Astrocyte (in vitro differentiated cells and primary cell): ENCODE data around the gene STK24. TPM values are rescaled to one million over a fixed set of nuclear protein-coding genes. Genes with fewer than 3 reads are reported as not detected.

ENCODE experiments used
- DNase-seq: peaks from one replicate; pipeline ENCODE4 v3.0.0-alpha.2; 2010; ENCODE audit warnings: low read depth
- FAIRE-seq: peaks from 2 replicates; lab custom pipeline; 2011; peaks lifted over from hg19 to GRCh38; lab: Jason Lieb, UNC
- H2AFZ ChIP-seq: 2 replicates; pipeline ENCODE4 v1.6.0; 2012; ENCODE audit warnings: low read depth, low read length, inconsistent platforms
- H3K27ac ChIP-seq: 2 replicates; pipeline ENCODE4 v1.5.1; 2011; ENCODE audit warnings: low read depth, low read length, inconsistent platforms
- H3K27me3 ChIP-seq: 2 replicates; pipeline ENCODE4 v1.6.0; 2011; ENCODE audit warnings: low read length, inconsistent platforms; ENCODE audit not compliant: insufficient read depth
- H3K36me3 ChIP-seq: 2 replicates; pipeline ENCODE4 v1.5.1; 2011; ENCODE audit warnings: low read length, inconsistent platforms; ENCODE audit not compliant: insufficient read depth
- H3K4me1 ChIP-seq: 2 replicates; pipeline ENCODE4 v1.5.1; 2011; ENCODE audit warnings: low read length, inconsistent platforms; ENCODE audit not compliant: insufficient read depth
- H3K4me2 ChIP-seq: 2 replicates; pipeline ENCODE4 v1.6.0; 2012; ENCODE audit warnings: low read length, inconsistent platforms
- H3K4me3 ChIP-seq: 2 replicates; pipeline ENCODE4 v1.5.1; 2011; ENCODE audit warnings: low read depth, mild to moderate bottlenecking, low read length, inconsistent platforms; ENCODE audit not compliant: insufficient read depth
- H3K79me2 ChIP-seq: 2 replicates; pipeline ENCODE4 v1.6.0; 2012; ENCODE audit warnings: mild to moderate bottlenecking, low read length, inconsistent platforms; ENCODE audit not compliant: insufficient read depth
- H3K9ac ChIP-seq: 2 replicates; pipeline ENCODE4 v1.6.0; 2012; ENCODE audit warnings: mild to moderate bottlenecking, low read length, inconsistent platforms
- H3K9me3 ChIP-seq: 2 replicates; pipeline ENCODE4 v1.5.1; 2012; ENCODE audit warnings: low read depth, mild to moderate bottlenecking, low read length, inconsistent platforms; ENCODE audit not compliant: insufficient read depth
- H4K20me1 ChIP-seq: 2 replicates; pipeline ENCODE4 v1.6.0; 2012; ENCODE audit warnings: low read length, inconsistent platforms; ENCODE audit not compliant: insufficient read depth
- H3K27ac Mint-ChIP-seq: one replicate; pipeline ENCODE4 v1.8.0; 2021; ENCODE audit warnings: mild to moderate bottlenecking, mixed read lengths; ENCODE audit not compliant: unreplicated experiment
- H3K27me3 Mint-ChIP-seq: one replicate; pipeline ENCODE4 v1.8.0; 2021; ENCODE audit warnings: low read depth, mixed read lengths; ENCODE audit not compliant: unreplicated experiment
- H3K36me3 Mint-ChIP-seq: one replicate; pipeline ENCODE4 v1.8.0; 2021; ENCODE audit warnings: low read depth, mixed read lengths; ENCODE audit not compliant: unreplicated experiment
- H3K4me1 Mint-ChIP-seq: one replicate; pipeline ENCODE4 v1.8.0; 2021; ENCODE audit warnings: low read depth, mixed read lengths; ENCODE audit not compliant: unreplicated experiment
- H3K4me3 Mint-ChIP-seq: one replicate; pipeline ENCODE4 v1.8.0; 2021; ENCODE audit warnings: mild to moderate bottlenecking, moderate library complexity, mixed read lengths; ENCODE audit not compliant: unreplicated experiment
- H3K9me3 Mint-ChIP-seq: one replicate; pipeline ENCODE4 v1.8.0; 2021; ENCODE audit warnings: mild to moderate bottlenecking, mixed read lengths; ENCODE audit not compliant: unreplicated experiment
- CTCF ChIP-seq: IDR thresholded peaks from 2 replicates; pipeline ENCODE4 v1.5.1; 2011; ENCODE audit warnings: low read depth, mild to moderate bottlenecking, inconsistent platforms, low read length, moderate library complexity; ENCODE audit not compliant: insufficient read depth
- EZH2 ChIP-seq: IDR thresholded peaks from 2 replicates; pipeline ENCODE4 v1.6.1; 2012; ENCODE audit warnings: mild to moderate bottlenecking, low read length, inconsistent platforms; ENCODE audit not compliant: insufficient read depth
- total RNA-seq: library from RNA; stranded (reverse); gene quantifications from 2 replicates; pipeline ENCODE4 v1.2.1, GENCODE V29; 2021

STK24 gene
- total RNA-seq, 1 donor from 2014 or later, result 96.1 TPM

GRCh38 chr13:98407575-98407974 lies 169.3 kb downstream of the STK24 start:
- peaks cover 15% of the 10 kb centered on the region for H3K36me3 Mint-ChIP-seq
- DNase-seq (no peak), FAIRE-seq (no peak)

GRCh38 chr13:98406971-98407370 lies 169.9 kb downstream of the STK24 start:
- H4K20me1 ChIP-seq, result no peaks in the 10 kb centered on the region
- peaks cover 4% of the 10 kb centered on the region for H3K36me3 ChIP-seq
- no peaks in the 10 kb centered on the region for H3K27me3 ChIP-seq
- no peak overlapping the region for H3K4me2 ChIP-seq
- H3K4me3 ChIP-seq, result no peak overlapping the region
- no peaks in the 10 kb centered on the region for H3K4me1 ChIP-seq
- Mint-ChIP-seq H3K27ac (no peak overlapping the region), H3K36me3 (peaks cover 13% of the 10 kb centered on the region), H3K9me3 (no peaks in the 10 kb centered on the region), H3K4me3 (no peak overlapping the region), H3K4me1 (peaks cover 6% of the 10 kb centered on the region), H3K27me3 (no peaks in the 10 kb centered on the region)
- H2AFZ ChIP-seq, result no peak overlapping the region
- DNase-seq, result no peak
- FAIRE-seq, result no peak
- no peaks in the 10 kb centered on the region for H3K9me3 ChIP-seq
- TF ChIP-seq CTCF, result no peak
- TF ChIP-seq EZH2, result no peak
- H3K79me2 ChIP-seq, result no peaks in the 10 kb centered on the region
- H3K27ac ChIP-seq, result no peak overlapping the region
- no peak overlapping the region for H3K9ac ChIP-seq

More at GRCh38 chr13:98407575-98407974, 169.3 kb downstream of the STK24 start:
- Histone ChIP-seq H3K4me3 (no peak overlapping the region), H2AFZ (no peak overlapping the region), H3K27ac (no peak overlapping the region), H3K27me3 (no peaks in the 10 kb centered on the region), H3K36me3 (peaks cover 4% of the 10 kb centered on the region), H3K4me2 (no peak overlapping the region), H4K20me1 (no peaks in the 10 kb centered on the region), H3K4me1 (no peaks in the 10 kb centered on the region), H3K9ac (no peak overlapping the region), H3K79me2 (no peaks in the 10 kb centered on the region), H3K9me3 (no peaks in the 10 kb centered on the region)
- Mint-ChIP-seq H3K4me3 (no peak overlapping the region), H3K4me1 (peaks cover 6% of the 10 kb centered on the region), H3K9me3 (no peaks in the 10 kb centered on the region), H3K27ac (no peak overlapping the region), H3K27me3 (no peaks in the 10 kb centered on the region)
- TF ChIP-seq CTCF (no peak), EZH2 (no peak)

GRCh38 chr13:98406427-98406826 lies 170.5 kb downstream of the STK24 start:
- H3K9me3 Mint-ChIP-seq, result no peaks in the 10 kb centered on the region
- no peaks in the 10 kb centered on the region for H4K20me1 ChIP-seq
- no peak overlapping the region for H3K4me3 Mint-ChIP-seq
- H3K4me1 Mint-ChIP-seq, result peaks cover 6% of the 10 kb centered on the region
- H3K4me1 ChIP-seq, result no peaks in the 10 kb centered on the region
- H3K36me3 ChIP-seq, result peaks cover 4% of the 10 kb centered on the region
- H3K27me3 ChIP-seq, result no peaks in the 10 kb centered on the region
- DNase-seq, result no peak
- no peak for TF ChIP-seq EZH2
- TF ChIP-seq CTCF, result no peak
- no peaks in the 10 kb centered on the region for H3K79me2 ChIP-seq
- H3K4me3 ChIP-seq, result no peak overlapping the region
- H3K9ac ChIP-seq, result no peak overlapping the region
- H3K27me3 Mint-ChIP-seq, result no peaks in the 10 kb centered on the region
- no peaks in the 10 kb centered on the region for H3K9me3 ChIP-seq
- peak overlapping the region; percentile 41 for H3K27ac Mint-ChIP-seq
- H3K27ac ChIP-seq, result no peak overlapping the region
- peaks cover 13% of the 10 kb centered on the region for H3K36me3 Mint-ChIP-seq
- H2AFZ ChIP-seq, result no peak overlapping the region
- no peak overlapping the region for H3K4me2 ChIP-seq
- no peak for FAIRE-seq
